Measurements from ENCODE around the gene KLF16. TPM values are rescaled to one million over a fixed set of nuclear protein-coding genes. Genes with fewer than 3 reads are reported as not detected.

KLF16 gene
- total RNA-seq, 4 donors from 2014 or later = 9.0 to 16.2 (median 13.5) TPM

DNA sequence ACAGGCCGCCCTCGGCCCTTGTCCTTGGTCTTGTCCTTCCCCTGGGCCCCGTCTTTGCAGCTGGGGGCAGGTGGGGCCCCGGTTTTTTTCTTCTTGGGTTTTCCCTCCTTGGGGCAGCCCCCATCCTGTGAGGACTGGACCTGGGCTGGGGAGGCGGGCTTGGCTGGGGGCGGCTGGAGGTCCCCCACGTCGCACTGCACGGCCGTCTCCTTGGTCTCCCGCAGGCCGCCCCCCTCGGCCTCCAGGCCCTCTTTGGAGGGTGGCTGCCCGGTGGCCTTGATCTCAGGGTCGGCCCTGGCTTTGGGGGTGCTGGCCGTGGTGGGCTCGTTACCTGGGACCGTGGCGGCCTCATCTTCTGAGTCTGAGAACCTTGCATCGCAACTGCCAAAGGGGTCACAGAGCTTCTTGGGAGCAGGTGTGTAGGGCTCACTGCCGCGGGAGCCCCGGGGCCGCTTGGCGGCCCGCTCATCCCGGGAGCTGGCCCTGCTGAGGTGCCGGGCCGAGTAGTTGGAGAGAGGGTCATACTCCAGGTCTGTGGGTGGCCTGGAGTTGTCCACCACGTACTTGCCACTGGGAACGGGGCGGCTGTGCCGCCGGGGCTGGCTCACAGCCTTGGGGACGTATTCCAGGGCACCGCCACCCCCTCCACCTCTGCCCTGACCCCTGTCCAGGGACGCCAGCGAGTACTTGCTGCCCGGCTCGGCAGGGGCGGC is 35.7 kb downstream of the KLF16 start:
- WGBS, 2 donors = 88 to 89% methylated on average over 32 to 38 of the region's 41 CpGs
- H3K4me3 ChIP-seq (ENCODE audit: low read depth, poor library complexity, severe bottlenecking) = no peak overlapping the region
- TF ChIP-seq POLR2A (IDR thresholded peaks at IDR 0.05) = no peak
- no peak for TF ChIP-seq CTCF (IDR thresholded peaks at IDR 0.05)
- DNase-seq (ENCODE audit: low spot score in 2 of 2) = no peak
- intact Hi-C loops (cut with DNase I; ENCODE audit: low total_unique reads) = no loop called here

- DNase-seq (ENCODE audit: low spot score in 2 of 2) = no peak
- WGBS, 2 donors = 77 to 80% methylated on average over 43 to 63 of the region's 63 CpGs
- no peak overlapping the region for H3K4me3 ChIP-seq (ENCODE audit: low read depth, poor library complexity, severe bottlenecking)
- no peak for TF ChIP-seq CTCF (IDR thresholded peaks at IDR 0.05)
- no peak for TF ChIP-seq POLR2A (IDR thresholded peaks at IDR 0.05)
- intact Hi-C loops (cut with DNase I; ENCODE audit: low total_unique reads) = no loop called here
These were observed 36.5 kb downstream of the KLF16 start for GRCh38 chr19:1826557-1827521.

DNA sequence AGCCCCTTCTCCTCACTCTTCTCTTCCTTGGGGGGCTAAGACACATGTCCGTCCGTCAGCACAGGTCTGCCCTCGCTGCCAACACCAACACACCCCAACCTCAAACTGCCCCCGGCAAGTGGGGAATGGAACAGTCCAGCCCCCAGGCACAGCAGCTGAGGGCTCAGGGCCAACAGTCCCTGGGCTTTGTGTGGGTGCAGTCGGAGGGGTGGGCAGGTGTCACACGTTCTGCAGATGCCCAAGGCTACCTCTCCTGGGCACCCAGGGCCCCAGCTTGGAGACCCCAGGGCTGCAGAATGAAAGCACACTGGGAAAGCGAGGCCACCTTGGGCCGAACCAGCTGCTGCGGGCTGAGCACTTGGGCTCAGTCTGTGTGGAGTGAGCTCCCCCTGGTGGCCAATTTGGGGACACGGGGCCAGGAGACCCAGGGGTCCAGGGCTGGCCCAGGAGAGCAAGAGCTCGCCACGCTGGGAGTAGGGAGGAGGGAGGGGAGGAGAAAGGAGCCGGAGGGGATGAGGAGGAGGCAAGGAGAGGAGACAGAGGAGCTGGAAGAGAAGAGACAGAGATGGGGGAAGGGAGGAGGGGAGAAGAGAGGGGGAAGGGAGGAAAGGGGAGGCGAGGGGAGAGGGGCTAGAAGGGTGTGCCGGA is 37.3 kb downstream of the KLF16 start:
- TF ChIP-seq POLR2A (IDR thresholded peaks at IDR 0.05) = no peak
- TF ChIP-seq CTCF (IDR thresholded peaks at IDR 0.05) = peak in 1 of 3 donors; percentile 76
- WGBS, 2 donors = 19 to 26% methylated on average over 15 of the region's 15 CpGs
- DNase-seq (ENCODE audit: low spot score in 2 of 2) = peak; percentile 41 to 94
- H3K4me3 ChIP-seq (ENCODE audit: low read depth, poor library complexity, severe bottlenecking) = no peak overlapping the region
- intact Hi-C loops (cut with DNase I; ENCODE audit: low total_unique reads) = no loop called here

- no peak overlapping the region for H3K4me3 ChIP-seq (ENCODE audit: low read depth, poor library complexity, severe bottlenecking)
- 82 to 88% methylated on average over 14 of the region's 14 CpGs for WGBS, 2 donors
- intact Hi-C loops (cut with DNase I; ENCODE audit: low total_unique reads) = no loop called here
- DNase-seq (ENCODE audit: low spot score in 2 of 2) = no peak
- no peak for TF ChIP-seq POLR2A (IDR thresholded peaks at IDR 0.05)
- TF ChIP-seq CTCF (IDR thresholded peaks at IDR 0.05) = no peak
These were observed 39.1 kb downstream of the KLF16 start for GRCh38 chr19:1824252-1824622.

DNA sequence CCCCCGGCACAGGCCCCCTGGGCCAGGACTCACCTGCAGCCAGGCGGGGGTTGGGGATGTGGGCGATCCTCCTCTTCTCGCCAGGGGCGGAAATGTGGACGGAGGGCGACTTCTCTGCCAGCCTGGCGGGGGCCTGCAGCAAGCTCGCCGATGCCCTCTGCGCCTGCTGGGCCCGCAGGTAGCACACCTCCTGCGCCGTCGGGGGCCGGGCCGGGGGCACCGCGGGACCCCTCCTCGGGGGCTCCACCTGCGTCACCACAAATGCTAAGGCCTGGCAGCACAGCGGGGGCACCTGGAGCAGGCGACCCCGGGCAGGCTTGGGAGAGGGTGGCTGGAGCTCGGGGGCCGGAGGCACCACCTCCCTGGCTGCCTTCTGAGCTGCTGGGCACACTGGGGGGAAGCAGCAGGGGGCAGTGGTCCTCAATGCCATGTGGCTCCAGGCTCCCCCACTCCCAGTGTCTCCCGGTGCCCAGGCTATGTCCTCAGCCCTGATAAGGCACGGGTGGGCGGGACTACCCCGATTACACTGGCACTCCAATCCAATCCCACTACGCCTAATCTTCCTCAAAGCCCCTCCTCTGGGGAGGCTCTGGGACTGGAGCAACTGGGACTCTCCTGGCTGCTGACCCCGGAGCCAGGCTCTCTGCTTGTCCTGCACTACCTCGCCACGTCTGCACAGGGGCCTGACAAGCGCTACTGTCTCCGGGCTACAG is 39.7 kb downstream of the KLF16 start:
- no peak for DNase-seq (ENCODE audit: low spot score in 2 of 2)
- intact Hi-C loops (cut with DNase I; ENCODE audit: low total_unique reads) = no loop called here
- 91 to 93% methylated on average over 33 to 35 of the region's 36 CpGs for WGBS, 2 donors
- H3K4me3 ChIP-seq (ENCODE audit: low read depth, poor library complexity, severe bottlenecking) = no peak overlapping the region
- no peak for TF ChIP-seq CTCF (IDR thresholded peaks at IDR 0.05)
- TF ChIP-seq POLR2A (IDR thresholded peaks at IDR 0.05) = no peak
